NCI-H2171 (cell line): ENCODE results near the gene RUNX2.

Source experiments
- DNase-seq: peaks from one replicate; lab custom pipeline; 2025; lab: John Stamatoyannopoulos, UW

Gene RUNX2

DNA sequence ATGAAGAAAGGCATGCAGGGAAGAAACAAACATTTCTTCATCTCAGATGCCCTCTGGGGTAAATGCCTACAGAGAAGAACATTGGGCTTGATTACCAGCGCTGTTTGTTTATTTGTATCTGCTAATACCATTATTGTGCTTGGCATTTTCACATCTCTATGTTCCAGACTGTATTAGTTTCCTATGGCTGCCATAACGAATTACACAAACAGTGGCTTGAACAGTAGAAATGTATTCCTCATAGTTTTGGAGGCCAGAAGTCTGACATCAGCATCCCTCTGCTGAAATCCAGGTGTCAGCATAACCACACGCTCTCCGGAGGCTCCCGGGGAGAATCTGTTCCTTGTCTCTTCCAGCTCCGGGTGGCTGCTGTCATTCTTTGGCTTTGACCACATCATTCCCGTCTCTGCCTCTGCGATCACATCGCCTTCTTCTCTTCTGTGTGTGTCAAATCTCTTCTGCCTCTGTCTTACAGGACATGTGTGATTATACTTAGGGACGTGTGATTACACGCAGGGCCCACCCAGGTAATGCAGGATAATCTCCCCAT lies 291.2 kb downstream of the RUNX2 start:
- DNase-seq, result no peak

DNA sequence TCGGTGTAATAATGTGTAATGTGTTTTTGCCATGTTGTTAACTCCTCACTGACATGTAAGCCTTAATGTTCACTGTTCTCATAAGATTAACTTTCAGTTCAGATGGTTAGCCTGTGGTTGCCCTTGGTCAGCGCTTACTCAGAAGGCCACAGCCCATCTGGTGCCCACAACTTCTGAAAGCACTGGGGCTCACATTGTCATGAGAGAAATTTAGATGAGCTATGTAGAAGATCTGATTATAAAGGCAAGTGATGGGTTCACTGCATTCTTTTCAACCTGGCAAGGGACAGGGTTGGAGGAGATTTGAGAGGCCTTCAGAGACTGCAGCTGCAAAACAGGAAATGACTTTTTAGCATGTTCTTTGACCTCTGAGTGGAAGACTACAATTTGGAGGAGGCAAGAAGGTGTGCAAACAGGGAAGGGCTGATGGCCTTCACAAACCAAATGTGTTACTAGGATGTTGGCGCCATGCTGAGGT lies 291.9 kb downstream of the RUNX2 start:
- no peak for DNase-seq

DNA sequence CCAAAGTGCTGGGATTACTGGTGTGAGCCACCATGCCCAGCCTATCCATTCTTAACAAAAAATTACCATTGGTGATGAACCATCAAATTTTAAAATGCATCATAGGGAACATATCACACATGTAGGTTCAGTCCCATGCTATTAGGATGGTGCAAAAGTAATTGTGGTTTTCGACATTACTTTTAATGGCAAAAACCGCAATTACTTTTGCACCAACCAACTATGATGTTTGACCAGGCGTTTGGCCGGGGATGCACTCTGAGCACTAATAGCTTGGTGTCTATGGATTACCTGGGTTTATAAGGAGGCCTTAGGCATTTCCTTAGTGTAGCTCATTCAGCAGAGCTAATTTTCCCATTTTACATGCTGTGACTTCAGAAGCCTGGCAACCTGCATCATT lies 296.1 kb downstream of the RUNX2 start:
- DNase-seq, result no peak

DNA sequence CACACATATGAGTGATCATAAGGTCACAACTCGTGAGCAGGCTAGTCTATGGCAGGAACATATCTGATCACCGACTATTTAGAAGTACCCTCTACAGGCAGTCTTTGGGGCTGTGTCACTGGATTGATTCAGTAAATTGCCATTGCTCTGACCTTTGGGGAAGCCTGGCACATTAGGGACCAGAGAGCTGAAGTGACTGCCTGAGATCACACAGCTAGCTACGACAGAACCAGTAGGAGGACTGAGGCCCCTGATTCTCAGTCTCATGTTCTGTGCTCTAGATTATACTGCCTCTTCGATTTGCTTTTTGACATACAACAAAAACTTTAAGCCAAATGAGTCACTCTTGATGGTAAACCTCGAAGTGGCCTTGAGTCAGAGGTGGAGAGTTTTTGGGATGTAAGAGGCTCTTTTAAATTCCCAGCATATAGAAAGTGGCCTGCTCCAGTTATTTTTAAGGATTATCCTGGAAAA lies 297.1 kb downstream of the RUNX2 start:
- DNase-seq, result no peak

DNA sequence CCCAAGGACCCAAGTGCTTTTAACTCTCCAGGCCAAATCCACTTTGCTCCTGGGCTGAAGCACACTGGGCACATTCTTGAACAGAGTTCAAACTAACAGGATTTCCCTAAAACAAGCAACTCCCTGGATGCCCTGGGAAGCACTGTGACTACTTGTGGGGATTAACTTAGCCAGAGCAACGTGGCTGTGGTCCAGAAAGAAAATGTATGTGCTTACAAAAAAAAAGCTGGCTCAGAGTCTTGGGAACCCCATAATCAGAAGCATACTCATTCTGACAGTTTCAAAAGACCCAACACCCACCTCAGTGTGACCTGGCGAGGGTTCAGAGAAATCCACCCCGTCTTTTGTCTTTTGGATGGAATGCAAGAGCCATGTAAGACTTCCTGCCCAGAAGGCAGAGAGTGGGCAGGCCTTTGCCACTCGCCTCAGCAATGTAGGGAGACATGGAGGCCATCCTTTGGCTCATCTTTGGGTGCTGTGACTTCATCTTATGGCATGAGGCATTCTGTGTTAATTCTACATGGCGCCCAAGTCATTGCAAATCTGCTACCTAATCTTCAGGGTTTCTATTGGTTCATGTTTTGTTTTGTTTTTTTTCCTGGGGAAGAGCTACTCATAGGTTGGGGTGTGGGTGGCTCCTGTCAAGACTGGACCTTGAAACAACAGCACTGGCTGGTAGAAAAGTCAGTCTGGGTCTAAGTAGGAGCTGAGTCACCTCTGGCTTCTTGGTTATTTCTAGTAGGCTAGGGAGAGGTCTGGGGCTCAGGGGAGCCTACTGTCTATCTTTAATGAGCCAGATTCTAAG lies 298.2 kb downstream of the RUNX2 start:
- DNase-seq, result no peak

DNA sequence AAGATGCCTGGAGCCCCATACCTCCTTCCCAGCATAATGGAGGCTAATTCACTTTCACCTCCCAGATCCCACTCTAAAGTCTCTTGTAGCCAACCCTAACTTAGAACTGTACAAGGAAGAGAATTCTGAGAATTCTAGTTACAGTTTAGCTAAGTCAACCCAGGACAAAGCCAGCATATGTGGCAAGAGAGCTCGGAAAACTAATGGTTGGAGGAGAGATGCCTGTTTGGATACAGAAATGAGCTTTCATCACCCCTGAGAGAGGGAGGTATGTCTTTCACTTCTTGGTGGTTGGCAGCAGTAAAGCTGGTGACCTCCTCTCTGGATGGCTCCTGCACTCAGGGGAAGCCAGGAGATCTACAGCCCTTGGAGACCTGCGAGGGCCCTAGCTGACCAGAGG lies 302.2 kb downstream of the RUNX2 start:
- no peak for DNase-seq

DNA sequence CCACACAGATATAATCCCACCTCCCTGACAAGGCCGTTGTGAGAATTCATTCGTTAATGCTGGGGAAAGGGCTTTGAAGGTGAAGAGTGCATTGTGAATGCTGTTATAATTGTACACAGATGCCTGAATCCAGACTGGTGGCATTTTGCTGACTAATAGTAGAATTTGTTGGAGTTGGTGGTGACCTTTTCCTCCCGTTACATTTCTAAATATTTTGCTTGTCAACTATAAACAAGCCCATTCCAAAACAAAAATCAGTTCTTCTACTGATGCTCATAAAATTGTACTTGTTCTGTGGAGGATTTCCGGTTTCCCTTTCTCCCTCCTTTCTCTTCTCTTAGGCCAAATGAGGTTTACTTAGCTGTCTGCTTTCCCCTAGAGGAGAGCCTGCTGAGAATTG lies 302.7 kb downstream of the RUNX2 start:
- DNase-seq, result no peak

DNA sequence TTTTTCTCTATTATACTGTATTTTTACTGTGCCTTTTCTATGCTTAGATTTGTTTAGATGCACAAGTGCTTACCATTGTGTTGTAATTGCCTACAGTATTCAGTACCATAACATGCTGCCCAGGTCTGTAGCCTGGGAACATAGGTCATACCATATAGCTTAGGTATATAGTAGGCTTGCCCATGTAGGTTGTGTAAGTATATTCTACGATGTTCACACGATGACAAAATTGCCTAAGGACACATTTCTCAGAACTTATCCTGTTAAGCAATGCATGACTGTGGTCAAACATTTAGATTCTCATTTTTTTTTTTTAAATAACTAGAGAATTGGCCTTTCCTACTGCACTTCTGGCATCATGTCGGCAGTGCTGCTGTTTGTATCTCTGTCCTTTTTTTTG lies 303.3 kb downstream of the RUNX2 start:
- no peak for DNase-seq

DNA sequence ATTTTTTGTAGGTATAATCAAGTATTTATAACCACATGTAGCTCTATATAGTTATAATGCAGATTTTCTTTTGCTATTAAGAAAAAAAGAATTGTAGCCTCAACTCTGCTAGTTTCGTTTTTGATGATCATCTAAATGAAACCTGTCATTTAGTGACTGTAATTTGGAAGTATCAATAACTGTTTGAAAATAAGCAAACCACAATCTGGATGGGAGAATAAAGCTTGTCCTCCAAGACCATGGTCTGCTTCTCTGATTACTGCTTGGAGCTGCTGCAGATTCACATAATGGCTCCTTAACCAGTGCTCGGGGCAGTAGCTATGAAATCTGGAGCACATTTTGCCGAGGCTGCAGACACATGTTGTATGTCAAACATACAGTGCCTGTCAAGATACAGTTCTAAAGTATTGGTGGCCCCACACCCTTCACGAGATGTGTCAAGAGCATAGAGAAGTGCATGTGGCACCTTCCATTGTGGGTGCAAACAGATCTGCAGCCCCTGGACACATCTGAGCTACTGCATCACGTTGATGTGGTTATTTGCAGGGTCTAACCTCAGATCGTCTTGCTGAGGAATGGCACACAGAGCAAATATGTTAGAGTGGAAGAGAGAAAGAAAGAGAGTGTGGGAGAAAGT lies 305.3 kb downstream of the RUNX2 start:
- DNase-seq, result no peak

DNA sequence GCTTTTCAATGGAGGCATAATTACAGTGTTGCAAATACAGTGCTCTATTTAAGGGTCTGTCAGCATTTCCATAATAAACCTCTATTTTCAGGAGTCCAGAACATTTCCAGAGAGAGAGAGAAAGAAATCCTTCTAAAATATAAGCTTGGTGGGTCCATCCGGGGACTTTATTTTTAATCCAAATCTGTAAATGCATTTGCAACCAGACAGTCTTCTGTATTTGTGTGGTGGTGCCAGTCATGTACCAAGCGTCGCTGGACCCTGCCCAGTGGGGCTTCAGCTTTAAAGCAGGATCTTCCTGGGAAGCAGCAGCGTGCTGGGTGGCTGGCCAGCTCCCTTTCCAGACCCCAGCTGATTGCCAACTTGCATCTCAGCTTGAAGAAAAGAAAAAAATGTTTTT lies 306.1 kb downstream of the RUNX2 start:
- DNase-seq, result no peak

DNA sequence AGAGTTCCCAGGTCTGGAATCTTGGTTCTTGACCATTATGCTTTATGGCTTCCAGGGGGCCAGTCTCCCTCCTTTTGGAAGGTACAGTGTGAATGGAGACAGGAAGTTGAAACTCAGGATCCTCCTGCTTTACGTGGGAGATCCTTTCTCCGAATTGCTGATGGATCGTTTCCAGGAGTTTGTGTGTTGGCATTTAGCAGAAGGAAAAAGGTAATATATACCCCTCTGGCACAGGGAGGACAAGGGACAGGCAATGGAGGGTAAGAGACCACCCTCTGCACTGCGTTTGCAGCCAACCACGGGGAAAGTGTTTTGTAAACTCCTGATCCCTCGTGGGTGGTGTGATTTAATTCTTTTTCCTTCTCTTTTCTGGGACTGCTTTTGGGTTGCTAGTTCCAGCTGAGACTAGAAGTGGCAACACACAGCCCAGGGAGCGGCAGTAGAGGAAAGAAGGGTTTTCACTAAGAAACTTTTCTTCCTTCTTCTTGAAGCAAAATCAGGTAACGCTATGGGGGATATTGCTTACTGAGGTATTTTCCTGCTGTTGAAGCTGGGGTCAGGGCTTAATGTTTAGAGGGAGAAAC lies 307.2 kb downstream of the RUNX2 start:
- DNase-seq, result no peak

DNA sequence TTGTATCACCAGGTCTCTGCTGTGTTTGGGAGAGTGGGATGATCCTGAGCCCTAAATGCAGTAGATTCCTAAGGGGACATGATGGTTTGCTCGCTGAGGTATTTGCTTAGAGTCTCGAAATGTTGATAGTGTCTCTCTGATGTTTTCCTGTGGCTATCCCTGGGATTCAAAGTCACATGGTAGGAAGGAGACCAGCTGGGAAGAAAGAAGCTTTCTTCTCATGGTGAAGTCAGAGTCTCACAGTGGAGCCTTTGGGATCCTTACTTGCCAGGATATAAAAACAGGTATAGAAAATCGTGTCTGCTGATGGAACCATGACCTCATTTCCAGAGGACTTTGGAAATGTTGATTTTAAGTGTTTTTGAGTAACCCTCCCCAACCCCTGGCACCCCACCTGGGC lies 308.9 kb downstream of the RUNX2 start:
- no peak for DNase-seq

DNA sequence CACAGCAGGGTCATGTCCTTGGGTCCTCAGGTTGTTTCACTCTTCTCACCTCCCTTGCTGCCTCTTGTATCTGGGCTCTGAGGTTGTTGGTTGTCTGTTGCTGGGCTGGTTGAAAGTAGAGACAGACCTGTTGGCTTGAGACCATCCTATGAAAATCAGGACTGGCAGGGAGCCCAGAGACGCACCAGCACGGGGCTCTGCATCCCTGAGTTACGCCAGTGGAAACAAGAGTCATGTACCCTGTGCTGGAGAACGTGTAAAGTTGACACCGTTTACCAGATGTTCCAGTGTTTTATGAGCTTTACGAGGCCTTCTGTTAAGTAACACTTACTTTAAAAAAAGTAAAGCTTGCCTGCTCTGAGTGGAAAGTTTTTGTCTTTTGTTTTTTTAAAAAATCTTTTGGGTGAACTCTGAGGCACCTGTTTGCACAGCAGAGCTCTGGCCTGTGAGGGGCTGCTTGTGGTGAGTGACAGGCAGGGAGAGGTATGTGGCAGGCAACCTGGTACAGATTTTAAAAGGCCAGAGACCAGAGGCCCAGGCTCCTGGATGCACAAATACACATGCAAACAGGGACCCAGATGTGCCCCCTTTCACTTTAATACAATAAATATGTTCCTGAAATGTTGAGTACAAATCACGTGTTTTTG lies 309.6 kb downstream of the RUNX2 start:
- DNase-seq, result peak; percentile 3

DNA sequence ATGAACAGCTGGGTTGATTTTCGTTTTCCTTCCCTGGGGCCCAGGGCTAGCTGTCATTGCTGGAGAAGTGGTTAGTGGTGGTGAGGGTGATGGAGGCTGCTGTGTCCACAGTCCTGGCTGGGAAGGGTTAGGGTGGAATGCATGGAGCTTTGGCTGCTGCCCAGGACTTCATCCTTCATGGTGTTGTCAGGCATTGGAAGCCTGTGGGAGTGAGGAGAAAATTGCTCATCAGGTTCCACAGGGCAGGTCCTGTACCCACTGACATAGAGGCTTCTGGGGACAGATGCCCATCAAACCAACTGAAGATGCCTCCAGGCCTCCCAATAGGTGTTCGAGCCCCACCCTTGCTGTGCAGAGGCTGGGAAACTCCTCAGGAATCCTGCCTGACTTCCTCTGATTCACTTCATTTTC lies 312.0 kb downstream of the RUNX2 start:
- DNase-seq, result no peak

DNA sequence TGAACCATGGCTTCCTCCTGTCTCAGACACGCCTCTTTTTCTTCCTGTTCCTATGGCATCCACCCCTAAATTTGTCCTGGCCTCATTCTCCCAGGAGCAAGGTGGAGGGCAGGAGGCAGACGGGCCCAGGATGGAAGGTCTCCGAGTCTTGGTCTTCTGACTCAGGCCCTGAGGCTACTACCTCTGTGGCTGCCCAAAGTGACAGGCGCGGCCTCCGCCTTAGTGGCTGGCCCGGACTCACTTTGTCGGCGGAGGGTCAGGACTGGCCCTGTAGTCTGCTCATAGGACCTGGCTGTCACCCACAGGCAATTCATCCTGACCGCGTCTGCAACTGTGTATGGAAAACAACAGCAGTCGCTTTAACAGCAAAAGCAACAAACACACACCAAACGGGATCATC lies 312.7 kb downstream of the RUNX2 start:
- DNase-seq, result no peak

DNA sequence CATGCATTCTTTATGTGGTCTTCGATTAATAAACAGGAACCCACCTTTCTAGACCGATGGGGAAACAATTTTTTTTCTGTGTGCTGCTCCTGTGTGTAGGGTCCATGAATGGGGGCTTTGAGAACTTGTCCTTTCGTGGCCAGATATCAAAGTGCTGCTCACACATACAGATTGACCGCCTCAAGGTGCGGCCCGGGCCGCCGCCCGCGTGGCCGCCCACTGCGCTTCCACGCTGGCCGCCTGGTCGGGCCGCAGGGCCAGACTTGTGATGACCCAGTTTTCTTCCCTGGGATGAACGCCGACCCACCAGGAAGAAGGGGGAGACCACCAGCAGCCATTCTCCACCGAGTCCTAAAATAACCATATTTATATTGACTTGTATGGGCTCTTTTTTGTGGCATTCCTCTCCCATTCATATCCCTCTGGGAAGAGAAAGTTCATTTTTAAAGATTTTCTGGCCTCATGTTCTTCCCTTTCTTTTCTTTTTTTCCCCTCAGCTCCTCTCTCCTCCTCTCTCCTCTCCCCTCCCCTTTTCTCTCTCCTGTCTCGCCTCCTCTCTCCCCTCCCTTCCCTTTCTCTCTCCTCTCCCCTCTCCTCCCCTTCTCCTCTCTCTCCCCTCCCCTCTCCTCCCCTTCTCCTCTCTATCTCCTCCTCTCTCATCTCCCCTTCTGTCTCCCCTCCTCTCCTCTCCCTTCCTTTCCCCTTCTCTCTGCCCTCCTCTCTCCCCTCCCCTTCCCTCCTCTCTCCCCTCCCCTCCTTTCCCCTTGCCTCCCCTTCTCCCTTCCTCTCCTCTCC lies 314.4 kb downstream of the RUNX2 start:
- no peak for DNase-seq

DNA sequence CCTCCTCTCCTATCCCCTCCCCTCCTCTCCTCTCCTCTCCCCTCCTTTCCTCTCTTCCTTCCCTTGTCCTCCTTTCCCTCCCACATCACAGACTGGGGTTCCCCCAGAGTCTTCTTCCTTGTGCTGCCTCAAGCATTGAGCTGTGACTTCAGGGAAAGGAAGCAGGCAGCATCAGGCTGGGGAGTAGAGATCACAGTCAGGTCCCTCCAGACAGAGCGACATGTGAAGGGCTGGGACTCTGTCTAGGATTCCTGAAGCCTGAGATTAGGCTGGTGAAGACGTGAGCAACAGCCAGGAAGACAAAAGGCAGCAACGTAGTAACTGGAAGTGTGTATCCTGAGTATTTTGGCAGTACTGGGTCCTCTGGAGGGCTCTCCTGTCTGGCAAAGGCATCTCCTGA lies 315.0 kb downstream of the RUNX2 start:
- no peak for DNase-seq

DNA sequence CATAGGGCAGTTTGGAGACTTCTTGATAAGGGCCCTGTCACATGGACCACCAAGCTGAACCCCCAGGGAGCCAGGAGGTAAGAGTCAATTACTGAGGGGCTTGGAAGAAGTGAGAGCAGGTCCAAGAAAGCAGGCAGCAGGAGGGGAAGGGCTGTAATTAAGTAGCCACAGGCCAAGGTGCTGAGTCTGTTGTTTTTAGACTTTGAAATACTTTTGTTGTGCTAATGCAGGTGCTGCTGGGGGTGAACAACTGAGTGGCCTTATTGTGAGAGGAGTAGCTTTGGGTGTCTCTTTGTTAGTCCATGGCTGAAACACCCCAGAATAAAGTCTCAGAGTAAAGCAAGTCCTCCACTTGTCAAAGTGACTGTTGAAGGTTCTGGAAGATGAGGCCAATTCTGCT lies 316.6 kb downstream of the RUNX2 start:
- DNase-seq, result no peak

DNA sequence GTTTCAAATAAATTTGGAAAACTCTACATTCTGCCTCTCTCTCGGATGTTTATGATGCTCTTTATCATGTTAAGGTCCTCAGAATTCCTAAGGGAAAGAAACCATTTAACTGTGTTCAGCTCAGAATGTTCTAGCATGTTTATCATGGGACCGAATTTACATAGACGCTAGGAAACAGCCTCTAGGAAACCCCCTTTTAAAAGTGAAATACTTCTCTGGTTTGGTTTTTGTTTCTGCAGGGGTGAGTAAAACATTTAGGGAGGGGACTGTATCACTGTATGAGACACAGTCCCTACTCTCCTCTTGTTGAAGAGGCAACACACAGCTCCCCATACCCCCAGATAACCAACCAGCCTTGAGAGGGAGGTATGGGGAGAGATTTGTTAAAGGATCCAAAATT lies 317.2 kb downstream of the RUNX2 start:
- no peak for DNase-seq

DNA sequence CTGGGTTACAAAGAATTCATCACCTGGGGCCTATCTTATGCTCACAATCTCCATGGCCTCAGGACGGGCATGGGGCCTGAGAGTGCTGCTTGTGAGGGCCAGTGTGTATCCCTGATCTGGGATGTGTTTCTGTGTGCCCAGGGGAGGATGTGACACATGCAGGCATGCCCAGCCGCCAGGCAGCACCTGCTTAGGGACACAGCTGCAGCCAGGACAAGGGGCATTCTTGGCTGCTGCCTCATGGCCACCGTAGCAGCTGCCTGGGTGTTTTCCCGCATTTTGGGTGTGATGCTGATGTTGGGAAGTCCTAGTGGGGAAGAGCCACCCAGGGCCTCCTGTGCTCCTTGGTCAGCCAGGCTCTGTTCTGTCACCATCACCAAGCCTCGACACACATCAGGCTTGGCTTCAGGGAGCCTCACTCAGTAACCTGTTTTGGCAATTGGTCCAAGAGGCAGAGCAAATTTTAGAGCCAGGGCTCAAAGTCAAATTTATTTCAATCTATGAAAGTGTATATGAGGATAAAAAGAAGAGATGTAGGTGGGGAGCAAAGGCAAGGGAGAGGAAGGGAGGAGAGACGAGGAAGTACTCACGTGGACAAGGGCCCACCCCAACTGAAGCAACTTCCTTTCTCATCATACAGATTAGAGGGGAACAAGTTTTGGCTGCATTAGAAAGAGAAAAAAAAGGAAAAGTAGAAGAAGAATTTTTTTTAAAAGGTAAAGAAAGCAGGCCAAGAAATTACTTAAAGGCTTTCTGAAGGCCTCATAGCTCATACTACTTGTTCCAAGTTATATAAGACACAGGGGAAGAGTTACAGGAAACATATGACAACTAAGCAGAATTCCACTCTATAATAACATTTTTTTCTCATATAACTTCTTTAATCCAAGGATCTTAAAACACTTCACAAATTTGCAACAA lies 319.5 kb downstream of the RUNX2 start:
- DNase-seq, result no peak

DNA sequence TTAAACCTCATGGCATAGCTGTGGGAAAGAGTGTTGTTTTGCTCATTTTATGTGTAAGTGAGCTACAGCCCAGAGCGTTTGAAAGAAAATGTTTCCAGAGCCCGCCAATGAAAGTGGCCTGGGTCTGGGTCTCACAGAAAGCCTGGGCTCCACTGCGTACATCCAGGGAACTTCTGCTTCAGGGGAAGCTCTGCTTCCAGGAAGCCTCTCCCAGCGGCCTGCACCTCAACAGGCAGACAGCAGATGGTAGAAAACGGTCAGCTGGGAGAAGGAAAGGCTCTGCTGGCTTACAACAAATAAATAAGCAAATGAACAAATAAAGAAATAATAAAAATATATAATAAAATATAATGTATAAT lies 320.1 kb downstream of the RUNX2 start:
- DNase-seq, result no peak
